AG10803 (cell line): Measurements from ENCODE around the gene ZFAND6.
A peak's percentile ranks its signal among the peaks of the same experiment; 100 is the strongest.

Experiments used
- DNase-seq: peaks from one replicate; pipeline ENCODE4 v3.0.0; 2010; ENCODE audit warnings: low read depth
- H3K4me3 ChIP-seq: 2 replicates; pipeline ENCODE4 v1.5.1; 2011; ENCODE audit warnings: mild to moderate bottlenecking, low read length, control low read depth
- TF ChIP-seq, protein P1 (sequence below): conservative IDR thresholded peaks from 2 replicates; pipeline ENCODE4 v1.5.1; 2011; ENCODE audit warnings: mild to moderate bottlenecking, low read length, control low read depth, inconsistent platforms

The ZFAND6 gene

DNA sequence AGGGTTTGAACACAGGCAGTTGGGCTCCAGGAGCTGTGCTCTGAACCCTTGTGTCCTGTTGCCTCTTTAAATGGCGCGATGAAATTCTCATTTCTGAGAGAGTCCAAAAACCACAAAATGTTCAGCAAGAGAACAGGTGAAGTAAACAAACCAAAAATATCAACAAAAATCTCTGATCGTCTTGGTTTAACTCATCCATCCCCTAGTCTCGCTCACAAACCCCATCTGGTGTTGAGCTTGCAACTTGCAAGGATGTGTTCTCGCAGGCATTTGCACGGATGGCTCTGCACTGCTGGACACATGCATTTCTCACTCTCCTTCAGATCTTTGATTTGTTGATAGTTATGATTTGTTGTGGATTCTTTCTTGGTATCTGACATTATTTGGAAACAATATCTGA lies 124.4 kb downstream of the ZFAND6 start:
- TF ChIP-seq, protein P1, sequence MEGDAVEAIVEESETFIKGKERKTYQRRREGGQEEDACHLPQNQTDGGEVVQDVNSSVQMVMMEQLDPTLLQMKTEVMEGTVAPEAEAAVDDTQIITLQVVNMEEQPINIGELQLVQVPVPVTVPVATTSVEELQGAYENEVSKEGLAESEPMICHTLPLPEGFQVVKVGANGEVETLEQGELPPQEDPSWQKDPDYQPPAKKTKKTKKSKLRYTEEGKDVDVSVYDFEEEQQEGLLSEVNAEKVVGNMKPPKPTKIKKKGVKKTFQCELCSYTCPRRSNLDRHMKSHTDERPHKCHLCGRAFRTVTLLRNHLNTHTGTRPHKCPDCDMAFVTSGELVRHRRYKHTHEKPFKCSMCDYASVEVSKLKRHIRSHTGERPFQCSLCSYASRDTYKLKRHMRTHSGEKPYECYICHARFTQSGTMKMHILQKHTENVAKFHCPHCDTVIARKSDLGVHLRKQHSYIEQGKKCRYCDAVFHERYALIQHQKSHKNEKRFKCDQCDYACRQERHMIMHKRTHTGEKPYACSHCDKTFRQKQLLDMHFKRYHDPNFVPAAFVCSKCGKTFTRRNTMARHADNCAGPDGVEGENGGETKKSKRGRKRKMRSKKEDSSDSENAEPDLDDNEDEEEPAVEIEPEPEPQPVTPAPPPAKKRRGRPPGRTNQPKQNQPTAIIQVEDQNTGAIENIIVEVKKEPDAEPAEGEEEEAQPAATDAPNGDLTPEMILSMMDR, result peak; percentile 35
- no peak for DNase-seq
- H3K4me3 ChIP-seq, result no peak overlapping the region

GRCh38 chr15:80184554-80184953 lies 125.1 kb downstream of the ZFAND6 start:
- TF ChIP-seq, protein P1, result no peak
- no peak overlapping the region for H3K4me3 ChIP-seq
- no peak for DNase-seq

DNA sequence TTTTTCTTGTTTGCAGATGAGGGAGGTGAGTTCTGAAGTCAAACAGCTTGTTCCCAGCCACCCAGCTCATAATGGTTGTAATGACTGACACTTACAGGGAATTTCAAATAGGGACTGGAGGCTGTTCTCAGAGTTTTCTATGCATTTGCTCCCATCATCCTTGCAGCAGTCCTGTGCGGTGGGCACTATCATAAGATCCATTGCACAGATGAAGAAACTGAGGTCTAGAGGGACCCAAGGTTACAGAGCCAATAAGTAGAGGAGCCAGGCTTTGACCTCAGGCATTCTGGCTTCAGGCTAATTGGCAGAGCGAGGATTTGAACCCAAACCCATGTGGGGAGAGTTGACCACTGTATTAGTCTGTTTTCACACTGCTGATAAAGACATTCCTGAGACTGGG lies 125.7 kb downstream of the ZFAND6 start:
- no peak overlapping the region for H3K4me3 ChIP-seq
- TF ChIP-seq, protein P1, result no peak

GRCh38 chr15:80186066-80186465 lies 126.6 kb downstream of the ZFAND6 start:
- no peak overlapping the region for H3K4me3 ChIP-seq
- TF ChIP-seq, protein P1, result no peak
- no peak for DNase-seq

More for the DNA sequence above, 125.7 kb downstream of the ZFAND6 start:
- no peak for DNase-seq

GRCh38 chr15:80186597-80186996 lies 127.1 kb downstream of the ZFAND6 start:
- TF ChIP-seq, protein P1, result no peak
- no peak for DNase-seq

More at GRCh38 chr15:80186597-80186996, 127.1 kb downstream of the ZFAND6 start:
- H3K4me3 ChIP-seq, result no peak overlapping the region
